Upper lobe of right lung (tissue), 1 donor: ENCODE data around the gene SOWAHA. TPM values are rescaled to one million over a fixed set of nuclear protein-coding genes. Genes with fewer than 3 reads are reported as not detected.
A peak's percentile ranks its signal among the peaks of the same experiment; 100 is the strongest.

Experiments
- ATAC-seq: fragments of 200-7000 bp; cut with Tn5 transposase; one replicate; pipeline ENCODE4 v1.9.1; 2020; ENCODE audit warnings: mild to moderate bottlenecking, moderate library complexity
- DNase-seq: peaks from one replicate; pipeline ENCODE4 v3.0.0-alpha.2; 2020
- H3K27ac ChIP-seq: fragments of 200-600 bp; one replicate; pipeline ENCODE4 v1.8.0; 2022
- H3K27me3 ChIP-seq: fragments of 200-600 bp; one replicate; pipeline ENCODE4 v1.8.0; 2022; ENCODE audit warnings: mild to moderate bottlenecking
- H3K36me3 ChIP-seq: fragments of 200-600 bp; one replicate; pipeline ENCODE4 v1.8.0; 2022
- H3K4me1 ChIP-seq: fragments of 200-600 bp; one replicate; pipeline ENCODE4 v1.8.0; 2022
- H3K4me3 ChIP-seq: fragments of 200-600 bp; one replicate; pipeline ENCODE4 v1.8.0; 2022; ENCODE audit warnings: mild to moderate bottlenecking
- H3K9me3 ChIP-seq: fragments of 200-600 bp; one replicate; pipeline ENCODE4 v1.8.0; 2022
- CTCF ChIP-seq: fragments of 200-600 bp; IDR thresholded peaks from one replicate; pipeline ENCODE4 v1.8.0; 2022; ENCODE audit warnings: antibody characterized with exemption
- intact Hi-C: fragments of 100-400 bp; cut with DNase I; formaldehyde crosslinking; loops from one replicate; pipeline ENCODE4 v1.11.0; 2022
- total RNA-seq: library from RNA; stranded (reverse); fragmentation: NEBNext Ultra II Directional; extraction: Animal tissue kit (Norgen Biotek cat#: 25700); gene quantifications from one replicate; pipeline ENCODE4 v1.2.1, GENCODE V29; 2021
- donor health status: DM: no; HTN: yes; CAD: no; lungs with severe emphysema.

SOWAHA gene
- total RNA-seq, 1 donor from 2014 or later: not detected

GRCh38 chr5:132822650-132823480 is 9.8 kb downstream of the SOWAHA start:
- Histone ChIP-seq H3K4me1 (peaks cover under 1% of the 10 kb centered on the region), H3K9me3 (no peaks in the 10 kb centered on the region), H3K36me3 (no peaks in the 10 kb centered on the region), H3K27ac (no peak overlapping the region), H3K4me3 (no peak overlapping the region), H3K27me3 (no peaks in the 10 kb centered on the region)
- no peak for TF ChIP-seq CTCF
- ATAC-seq (peak; percentile 29), DNase-seq (no peak)
- intact Hi-C loops: no loop called here

DNA sequence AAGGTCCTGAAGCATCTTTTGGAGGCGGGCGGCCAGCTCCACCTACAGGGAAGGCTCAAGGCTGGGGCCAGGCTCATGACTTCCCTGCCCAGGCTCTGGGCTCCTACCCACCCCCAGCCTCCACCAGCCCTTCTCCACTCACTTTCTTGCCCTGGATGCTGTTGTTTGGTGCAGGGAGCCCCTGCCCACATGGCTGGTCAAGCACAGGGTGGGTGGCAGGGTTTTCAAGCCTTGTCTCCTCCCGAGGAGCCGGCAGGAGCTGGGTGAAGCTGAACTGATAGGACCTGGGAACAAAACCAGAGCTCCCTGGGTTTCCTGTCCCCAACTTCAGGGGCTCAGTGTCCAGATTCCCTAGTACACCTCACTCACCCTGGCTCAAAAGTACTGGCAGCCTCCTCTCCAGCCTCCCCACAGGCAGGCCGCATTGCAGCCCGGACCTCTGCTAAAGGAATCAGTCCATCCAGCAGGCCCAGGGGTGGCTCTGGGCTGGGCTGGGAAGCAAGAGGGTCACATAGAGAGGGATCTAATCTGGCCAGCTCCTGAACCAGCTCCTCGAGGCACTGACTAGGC is 10.5 kb downstream of the SOWAHA start:
- no peak for TF ChIP-seq CTCF
- Histone ChIP-seq H3K27me3 (no peaks in the 10 kb centered on the region), H3K9me3 (no peaks in the 10 kb centered on the region), H3K36me3 (no peaks in the 10 kb centered on the region), H3K4me3 (no peak overlapping the region), H3K4me1 (peaks cover 8% of the 10 kb centered on the region), H3K27ac (no peak overlapping the region)
- intact Hi-C loops: no loop called here
- DNase-seq (no peak), ATAC-seq (no peak)

GRCh38 chr5:132824426-132824825 is 11.3 kb downstream of the SOWAHA start:
- no peak for TF ChIP-seq CTCF
- no peak for DNase-seq
- Histone ChIP-seq H3K4me3 (no peak overlapping the region), H3K4me1 (peaks cover 16% of the 10 kb centered on the region), H3K36me3 (no peaks in the 10 kb centered on the region), H3K27ac (no peak overlapping the region), H3K27me3 (no peaks in the 10 kb centered on the region), H3K9me3 (no peaks in the 10 kb centered on the region)
- intact Hi-C loops: no loop called here
- no peak for ATAC-seq

DNA sequence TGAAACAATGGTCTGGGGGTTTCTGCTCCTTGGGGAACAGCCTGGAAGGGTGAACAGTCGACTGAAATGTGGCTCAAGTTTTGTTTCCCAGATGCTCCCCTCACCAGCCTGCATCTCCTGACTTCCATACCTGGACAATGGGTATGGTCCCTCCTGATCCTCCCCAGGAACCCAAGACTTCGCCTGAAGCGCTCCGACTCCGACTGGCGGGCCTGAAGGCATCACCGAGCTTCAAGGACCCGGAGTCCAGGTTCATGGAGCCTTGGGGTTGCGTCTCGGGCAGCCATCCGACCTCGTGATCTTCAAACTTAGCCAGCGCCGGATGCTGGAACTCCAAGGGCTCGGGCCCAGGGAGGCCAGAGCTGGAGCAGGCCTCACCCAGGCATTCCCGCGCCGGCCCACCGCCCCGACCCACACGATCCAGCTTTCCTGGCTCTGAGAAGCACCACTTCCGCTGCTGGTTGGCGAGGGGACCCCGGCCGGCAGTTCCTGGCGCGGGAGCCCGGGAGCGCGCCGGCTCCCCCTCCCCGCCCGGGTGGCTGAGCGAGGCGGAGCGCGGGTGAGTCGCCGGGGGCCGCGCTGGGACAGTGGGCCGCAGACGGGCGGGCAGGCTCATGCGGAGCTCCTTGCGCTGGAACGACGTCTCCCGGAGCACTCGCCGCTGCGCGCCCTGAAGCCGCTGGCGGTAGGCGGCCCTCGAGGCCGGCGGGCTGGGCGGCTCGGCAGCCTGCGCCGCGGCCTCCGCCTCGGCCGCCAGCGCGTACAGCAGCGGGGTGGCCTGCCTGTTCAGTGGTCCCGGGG is 12.1 kb downstream of the SOWAHA start:
- ATAC-seq (no peak), DNase-seq (no peak)
- H3K36me3 ChIP-seq: no peaks in the 10 kb centered on the region
- no peaks in the 10 kb centered on the region for H3K27me3 ChIP-seq
- H3K9me3 ChIP-seq: no peaks in the 10 kb centered on the region
- peaks cover 21% of the 10 kb centered on the region for H3K4me1 ChIP-seq
- peak overlapping the region; percentile 10 for H3K4me3 ChIP-seq
- intact Hi-C loops: no loop called here
- TF ChIP-seq CTCF: no peak
- H3K27ac ChIP-seq: no peak overlapping the region

DNA sequence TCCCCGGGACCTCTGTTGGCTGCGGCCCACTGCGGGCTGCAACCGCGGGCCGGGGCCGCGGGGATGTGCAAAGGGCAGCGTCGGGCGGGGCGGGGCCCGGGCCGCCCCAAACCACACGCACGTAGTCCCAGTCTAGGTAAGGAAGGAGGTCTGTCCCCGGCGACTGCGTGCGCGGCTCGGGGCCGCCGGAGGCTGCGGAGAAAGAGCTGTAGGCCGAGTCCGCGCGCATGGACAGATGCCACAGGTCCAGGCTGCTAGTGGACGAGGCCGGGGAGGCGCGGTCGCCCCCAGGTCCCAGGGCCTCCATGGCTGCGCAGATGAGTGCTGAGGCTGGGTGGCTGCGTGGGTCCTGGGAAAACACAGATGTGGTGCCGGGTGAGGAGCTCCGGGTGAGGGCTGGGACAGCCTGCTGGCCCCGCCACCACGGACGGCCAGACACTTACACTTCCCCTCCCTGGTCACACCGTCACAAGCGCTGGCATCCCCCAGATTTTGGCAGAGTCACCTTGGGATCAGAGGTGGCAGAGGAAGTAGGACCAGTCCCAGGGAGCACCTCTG is 12.8 kb downstream of the SOWAHA start:
- intact Hi-C loops: no loop called here
- no peak for TF ChIP-seq CTCF
- peaks cover 23% of the 10 kb centered on the region for H3K4me1 ChIP-seq
- DNase-seq (no peak), ATAC-seq (no peak)
- H3K27me3 ChIP-seq: no peaks in the 10 kb centered on the region
- peak overlapping the region; percentile 10 for H3K4me3 ChIP-seq
- H3K27ac ChIP-seq: peak overlapping the region; percentile 24
- H3K36me3 ChIP-seq: no peaks in the 10 kb centered on the region
- H3K9me3 ChIP-seq: no peaks in the 10 kb centered on the region
